ENCODE results near the gene WDR38. TPM values are rescaled to one million over a fixed set of nuclear protein-coding genes. Genes with fewer than 3 reads are reported as not detected.

The WDR38 gene
- total and polyA plus RNA-seq, 2 of the 4 experiments (the other 2 are of a cell fraction), result not detected

GRCh38 chr9:124820698-124821623, 32.3 kb upstream of the WDR38 start:
- Histone ChIP-seq H4K5ac (ENCODE audit: low read depth, low read length) (no peak overlapping the region), H4K8ac (ENCODE audit: low read depth in 2 of 2, low read length in 2 of 2) (no peak overlapping the region), H2AK9ac (replicated peaks; ENCODE audit: low read depth, low read length, poor library complexity) (peak overlapping the region; percentile 22), H2BK20ac (ENCODE audit: low read depth, low read length) (no peak overlapping the region), H3K4me2 (ENCODE audit: low read depth, low read length) (no peak overlapping the region), H3K9me1 (ENCODE audit: insufficient read depth, low read length) (peaks cover 9% of the 10 kb centered on the region; the same call in 1 of the 2 replicates), H3K27me3 (ENCODE audit: control insufficient read depth, insufficient read depth, low read length) (no peaks in the 10 kb centered on the region), H2AK5ac (ENCODE audit: low read depth, low read length) (no peak overlapping the region), H3K27ac (ENCODE audit: insufficient read depth, low read length) (no peak overlapping the region), H3K9ac (ENCODE audit: low read depth, low read length) (no peak overlapping the region), H3K18ac (ENCODE audit: low read depth, low read length) (no peak overlapping the region), H3K4me1 (ENCODE audit: control insufficient read depth, insufficient read depth, low read length) (peaks cover 8% of the 10 kb centered on the region), H3K56ac (ENCODE audit: extremely low read depth, insufficient read depth, low read length) (no peak overlapping the region), H3K14ac (replicated peaks; ENCODE audit: low read depth, low read length) (0 out of 2 replicates have a peak overlapping the region, but pooled peaks have one; percentile 29), H2AFZ (replicated peaks; ENCODE audit: low read length, poor library complexity) (no peak overlapping the region), H3K9me3 (ENCODE audit: control insufficient read depth, insufficient read depth, low read length) (no peaks in the 10 kb centered on the region), H3K23ac (ENCODE audit: low read depth, low read length) (no peak overlapping the region), H3K4ac (ENCODE audit: low read depth, low read length) (no peak overlapping the region), H3K79me1 (ENCODE audit: low read depth in 1 of 2, low read length in 2 of 2) (no peaks in the 10 kb centered on the region), H2BK120ac (ENCODE audit: low read depth, low read length) (no peak overlapping the region), H4K91ac (ENCODE audit: insufficient read depth, low read depth, low read length) (no peak overlapping the region), H3K4me3 (ENCODE audit: insufficient read depth, low read depth, low read length) (no peak overlapping the region), H3K36me3 (ENCODE audit: control insufficient read depth, insufficient read depth, low read length) (no peaks in the 10 kb centered on the region), H2BK5ac (ENCODE audit: low read depth, low read length, poor library complexity, severe bottlenecking) (no peak overlapping the region), H4K20me1 (ENCODE audit: insufficient read depth, low read length) (no peaks in the 10 kb centered on the region), H2BK15ac (ENCODE audit: low read depth, low read length) (no peak overlapping the region; the same call in 2 of the 3 replicates)
- POLR2A ChIA-PET (ENCODE audit: unreplicated experiment), result no interaction called here
- no TSS peak for BruUV-seq (replicated peaks)
- dilution Hi-C loops (cut with HindIII; ENCODE audit: low sequenced_read_pairs, unreplicated experiment) (no loop called here), in situ Hi-C loops (cut with MboI; ENCODE audit: low sequenced_read_pairs) (no loop called here), intact Hi-C loops (cut with micrococcal nuclease) (no loop called here)
- ATAC-seq (ENCODE audit: low read depth) (no peak), DNase-seq (no peak)
- CTCF ChIA-PET, result no interaction called here
- 42% methylated on average over 4 of the region's 12 CpGs; no CpG with 5 or more reads in 1 of the 2 experiments for WGBS, 2 experiments (ENCODE audit: extremely low coverage in 2 of 2, insufficient read length in 1 of 2)
- TF ChIP-seq NFE2L2 (IDR thresholded peaks at IDR 0.05; ENCODE audit: low read depth, low read length), result no peak
- TF ChIP-seq USF2 (IDR thresholded peaks at IDR 0.05; ENCODE audit: low read depth, low read length), result no peak
- TF ChIP-seq RFX5 (IDR thresholded peaks at IDR 0.05; ENCODE audit: low read depth, low read length), result no peak
- TF ChIP-seq BHLHE40 (IDR thresholded peaks at IDR 0.05; ENCODE audit: low read depth, low read length), result no peak
- TF ChIP-seq ELK1 (IDR thresholded peaks at IDR 0.05; ENCODE audit: borderline replicate concordance, low read depth, low read length), result no peak
- TF ChIP-seq MXI1 (IDR thresholded peaks at IDR 0.05; ENCODE audit: borderline replicate concordance, low read depth, low read length), result no peak
- TF ChIP-seq POLR2A (IDR thresholded peaks at IDR 0.05; ENCODE audit: low read depth, low read length), result no peak
- no peak for TF ChIP-seq CHD1 (IDR thresholded peaks at IDR 0.05; ENCODE audit: low read depth, low read length)
- no peak for TF ChIP-seq MAFK (IDR thresholded peaks at IDR 0.05; ENCODE audit: low read depth, low read length)
- no peak for TF ChIP-seq FOS (IDR thresholded peaks at IDR 0.05; ENCODE audit: low read depth, low read length)
- TF ChIP-seq CEBPB (IDR thresholded peaks at IDR 0.05; ENCODE audit: low read depth, low read length), result no peak
- no peak for TF ChIP-seq CTCF (conservative IDR thresholded peaks at IDR 0.05; ENCODE audit: low read depth, low read length)
- no peak for TF ChIP-seq SMC3 (IDR thresholded peaks at IDR 0.05; ENCODE audit: low read depth, low read length)
- TF ChIP-seq MAZ (IDR thresholded peaks at IDR 0.05; ENCODE audit: borderline replicate concordance, low read depth, low read length), result no peak

All from IMR-90 (cell line).